Dermis microvascular lymphatic vessel endothelial cell (primary cell): Measurements from ENCODE around the gene GDF2. TPM values are rescaled to one million over a fixed set of nuclear protein-coding genes. Genes with fewer than 3 reads are reported as not detected.

ENCODE experiments used
- DNase-seq, 2 donors: peaks; one replicate each; pipeline versions ENCODE4 v3.0.0 to v3.0.0-alpha.2; 2010; ENCODE audit warnings: low read depth in 2 of 2
- total RNA-seq: library from RNA; depleted of rRNA; stranded (reverse); fragments of >200 nt; gene quantifications from 2 replicates; pipeline ENCODE4 v1.2.1, GENCODE V29; 2014

Gene GDF2
- total RNA-seq, 1 donor from 2014 or later: not detected

DNA sequence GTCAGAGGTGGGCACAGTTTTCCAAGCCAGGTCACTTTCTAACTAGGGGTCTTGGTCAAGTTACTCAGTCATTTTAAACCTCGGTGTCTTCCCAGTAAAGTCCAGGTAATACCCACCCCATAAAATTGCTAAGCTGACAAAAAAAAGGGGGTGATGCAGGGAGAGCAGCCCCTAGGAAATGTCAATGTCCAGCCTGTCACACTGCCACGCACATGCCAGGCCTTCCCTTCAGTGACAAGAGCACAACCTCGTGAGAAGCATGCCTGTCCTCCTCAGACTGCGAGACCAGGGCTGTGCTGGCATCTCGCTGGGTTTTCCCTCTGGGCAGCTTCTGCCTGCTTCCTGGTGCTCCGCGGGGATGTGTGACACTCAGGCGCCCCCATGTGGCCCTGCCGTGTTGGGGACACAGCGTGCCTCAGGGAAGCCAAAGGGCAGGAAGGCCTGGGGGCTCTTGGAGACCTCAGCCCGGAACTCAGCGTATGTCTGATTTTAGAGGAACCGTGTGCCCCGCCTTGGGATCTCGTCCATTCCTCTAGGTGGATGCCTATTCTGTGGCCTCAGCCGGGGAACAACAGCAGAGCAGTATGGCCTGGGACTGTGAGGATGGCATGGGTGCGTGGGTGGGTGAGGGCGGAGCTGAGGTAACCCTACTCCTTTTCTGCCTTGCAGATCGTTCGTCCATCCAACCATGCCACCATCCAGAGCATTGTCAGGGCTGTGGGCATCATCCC, 10.2 kb upstream of the GDF2 start:
- DNase-seq: peak; percentile 35 to 62

DNA sequence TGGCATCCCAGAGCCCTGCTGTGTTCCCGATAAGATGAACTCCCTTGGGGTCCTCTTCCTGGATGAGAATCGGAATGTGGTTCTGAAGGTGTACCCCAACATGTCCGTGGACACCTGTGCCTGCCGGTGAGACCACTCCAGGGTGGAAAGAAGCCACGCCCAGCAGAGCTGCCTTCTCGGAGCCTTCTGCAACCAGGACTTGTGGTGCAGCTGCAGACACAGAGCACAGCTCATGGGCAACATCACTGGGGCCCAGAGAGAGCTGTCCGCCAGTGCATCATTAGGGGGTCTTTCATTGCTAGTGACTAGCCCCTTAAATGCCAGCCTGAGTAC, 9.6 kb upstream of the GDF2 start:
- no peak for DNase-seq

- no peak for DNase-seq
These were observed 7.8 kb upstream of the GDF2 start for GRCh38 chr10:47314416-47314970.

GRCh38 chr10:47315421-47315820, 6.8 kb upstream of the GDF2 start:
- DNase-seq: no peak

DNA sequence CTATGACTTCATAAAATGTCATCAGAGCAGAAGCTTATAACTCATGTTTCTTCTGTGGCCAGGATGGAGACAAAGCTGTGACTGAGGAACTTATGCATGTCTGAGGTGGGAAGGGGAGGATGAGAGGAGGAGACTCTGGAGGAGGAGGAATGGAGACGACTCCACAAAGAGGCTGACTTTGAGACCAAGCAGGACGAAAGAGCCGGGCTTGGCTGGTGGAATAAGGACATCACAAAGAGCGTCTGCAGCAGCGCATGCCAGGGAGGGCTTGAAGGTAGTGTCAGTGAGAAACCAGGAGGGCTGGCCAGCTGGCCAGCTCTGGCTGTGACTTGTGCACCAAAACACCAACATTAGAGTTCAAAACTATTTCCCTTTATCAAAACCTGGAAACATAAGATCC, 6.1 kb upstream of the GDF2 start:
- DNase-seq: no peak

DNA sequence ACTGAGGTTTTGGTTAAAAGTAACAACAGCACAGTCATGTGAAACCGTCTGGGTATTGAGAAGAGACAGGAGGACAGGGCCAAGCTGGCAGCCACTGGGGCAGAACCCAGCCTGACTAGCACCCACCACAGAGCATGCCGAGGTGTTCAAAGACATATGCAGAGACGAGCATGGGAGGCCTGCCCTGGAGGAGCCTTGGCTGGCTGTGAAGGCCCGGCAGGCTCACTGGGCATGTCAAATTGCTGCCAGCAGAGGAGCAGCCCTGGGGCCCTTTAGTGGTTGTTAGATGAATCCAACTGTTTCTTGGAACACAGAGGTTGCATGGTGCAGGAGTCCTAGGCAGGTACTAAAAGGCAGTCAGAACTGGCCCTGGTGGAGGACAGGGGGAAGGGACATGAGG, 5.0 kb upstream of the GDF2 start:
- DNase-seq: no peak

- DNase-seq: no peak
These were observed 3.5 kb upstream of the GDF2 start for GRCh38 chr10:47318706-47319105.

DNA sequence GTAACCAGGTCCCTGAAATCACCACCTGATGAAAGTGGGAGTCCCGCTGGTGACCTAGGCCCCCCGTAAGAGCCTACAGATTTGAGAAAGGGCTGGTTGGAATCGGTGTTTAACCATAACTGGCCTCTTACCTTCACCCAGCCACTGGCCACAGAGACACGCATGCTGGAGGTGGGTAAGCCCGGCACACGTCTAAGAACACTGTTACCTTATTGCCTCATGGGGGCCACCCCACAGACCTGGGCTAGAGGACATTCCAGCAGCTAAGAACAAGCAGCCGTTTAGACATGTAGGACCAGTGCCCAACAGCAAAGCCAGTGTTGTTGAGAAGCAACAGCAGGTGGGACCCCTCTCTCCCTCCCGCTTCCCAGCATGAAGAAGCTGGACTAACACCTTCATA, 2.5 kb upstream of the GDF2 start:
- no peak for DNase-seq

GRCh38 chr10:47320812-47321211, 1.4 kb upstream of the GDF2 start:
- no peak for DNase-seq

GRCh38 chr10:47321521-47322195, 596 bp upstream of the GDF2 start:
- no peak for DNase-seq

- DNase-seq: no peak
These were observed 833 bp downstream of the GDF2 start for GRCh38 chr10:47323087-47323486.

GRCh38 chr10:47323636-47324296, 1.5 kb downstream of the GDF2 start:
- DNase-seq: no peak

- DNase-seq: no peak
These were observed 3.3 kb downstream of the GDF2 start for GRCh38 chr10:47325303-47326291.

GRCh38 chr10:47326306-47326926, 4.2 kb downstream of the GDF2 start:
- DNase-seq: no peak

GRCh38 chr10:47326927-47327330, 4.7 kb downstream of the GDF2 start:
- no peak for DNase-seq

DNA sequence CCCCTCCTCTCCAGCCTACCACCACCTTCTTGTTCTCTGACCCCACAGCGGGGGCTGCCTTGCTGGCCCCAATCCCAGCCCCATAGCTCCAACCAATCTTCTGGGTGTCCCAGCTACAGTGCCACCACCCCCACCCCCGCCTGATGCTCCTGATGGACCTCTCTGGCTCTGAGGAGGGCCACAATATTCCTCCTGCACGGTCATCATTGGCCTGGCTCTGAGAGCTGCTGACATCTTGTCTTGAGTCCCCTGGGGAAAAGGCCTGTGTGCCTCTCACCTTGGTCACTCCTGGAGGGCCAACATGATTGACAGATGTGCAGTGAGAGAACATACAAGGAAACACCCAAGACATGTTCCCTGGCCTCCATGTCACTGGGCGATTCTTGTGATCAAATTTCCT, 7.6 kb downstream of the GDF2 start:
- DNase-seq: no peak

DNA sequence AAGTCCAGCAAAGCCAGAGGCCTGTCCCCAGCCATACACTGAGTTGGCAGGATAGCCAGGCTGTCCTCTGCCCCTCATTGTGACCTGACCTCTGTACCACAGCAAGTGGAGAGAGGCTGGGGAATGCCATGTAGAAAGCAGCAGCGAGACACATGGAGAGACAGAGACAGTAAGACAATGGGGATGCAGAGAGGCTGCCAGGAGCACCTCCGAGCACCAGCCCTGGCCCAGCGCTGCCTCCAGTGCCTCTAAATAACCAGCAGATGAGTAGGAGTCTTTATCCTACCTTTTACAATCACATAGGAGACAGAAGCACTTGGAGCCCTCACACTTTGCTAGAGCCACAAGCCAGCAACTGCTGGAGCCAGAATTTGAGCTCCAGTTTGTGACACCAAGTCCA, 8.1 kb downstream of the GDF2 start:
- no peak for DNase-seq

GRCh38 chr10:47330804-47331203, 8.6 kb downstream of the GDF2 start:
- no peak for DNase-seq

DNA sequence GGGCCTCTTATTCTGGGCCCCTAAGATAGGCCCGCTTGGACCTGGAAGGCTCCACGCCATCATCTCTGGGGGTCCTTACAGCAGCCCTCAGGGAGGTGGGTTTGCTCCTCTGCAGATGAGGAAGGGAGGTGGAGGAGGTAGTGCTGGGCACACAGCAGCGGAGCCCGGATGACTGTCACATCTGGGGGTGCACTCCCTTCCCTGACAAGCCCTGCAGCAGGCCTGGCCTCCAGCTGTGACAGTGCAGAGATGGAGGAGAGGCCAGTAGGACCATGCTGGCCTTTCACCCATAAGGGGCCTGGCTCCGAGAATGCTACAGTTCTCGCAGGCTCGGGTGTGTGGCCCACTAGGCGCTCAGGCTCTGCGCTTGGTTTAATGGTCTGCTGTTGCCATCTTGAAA, 9.2 kb downstream of the GDF2 start:
- DNase-seq: no peak

- no peak for DNase-seq
These were observed 9.7 kb downstream of the GDF2 start for GRCh38 chr10:47331954-47332353.

DNA sequence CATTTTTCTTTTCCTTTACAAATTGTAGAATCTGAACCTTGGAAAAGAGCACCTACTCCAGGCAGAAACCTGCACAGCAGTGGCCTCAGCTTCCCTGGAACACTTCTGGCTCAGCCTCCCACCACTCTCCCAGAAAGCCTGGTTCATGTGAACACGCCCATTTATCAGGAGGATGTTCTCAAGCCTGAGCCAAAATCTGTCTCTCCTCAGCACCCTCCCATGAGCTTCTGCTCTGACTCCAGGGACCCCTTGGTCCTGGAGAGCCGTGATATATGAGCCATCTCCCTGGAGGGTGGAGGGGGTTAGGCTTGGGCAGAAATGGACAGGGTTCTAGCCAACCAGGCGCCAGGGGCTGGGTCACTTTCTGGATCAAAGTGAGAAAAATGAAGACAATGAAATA, 10.1 kb downstream of the GDF2 start:
- DNase-seq: no peak
